PFSK-1 (cell line): ENCODE data around the gene CRB2.

Source experiments
- FOXP2 ChIP-seq: optimal IDR thresholded peaks from 2 replicates; pipeline ENCODE3; 2011; ENCODE audit warnings: borderline replicate concordance, control low read depth, inconsistent platforms; ENCODE audit not compliant: insufficient read depth; ENCODE audit errors: extremely low read length, extremely low read depth
- POLR2AphosphoS5 ChIP-seq: IDR thresholded peaks from 2 replicates; pipeline ENCODE4 v1.6.1; 2012; ENCODE audit warnings: low read depth, mild to moderate bottlenecking, control low read depth, low read length, moderate library complexity
- SIN3A ChIP-seq: IDR thresholded peaks from 2 replicates; pipeline ENCODE4 v1.6.1; 2012; ENCODE audit warnings: mild to moderate bottlenecking, low read length, moderate library complexity, borderline replicate concordance; ENCODE audit not compliant: insufficient read depth
- TAF1 ChIP-seq: IDR thresholded peaks from 2 replicates; pipeline ENCODE4 v1.6.1; 2012; ENCODE audit warnings: low read length, control low read depth, borderline replicate concordance; ENCODE audit not compliant: insufficient read depth
- TF ChIP-seq, protein P1 (sequence below), 2 experiments: IDR thresholded peaks; 2 replicates each; pipeline versions ENCODE4 v1.6.1 to v1.8.0; 2011 to 2012; ENCODE audit warnings: low read depth in 2 of 2, low read length in 2 of 2, control low read depth in 1 of 2, inconsistent platforms in 1 of 2, mild to moderate bottlenecking in 1 of 2, moderate library complexity in 1 of 2; ENCODE audit not compliant: insufficient read depth in 1 of 2

Gene CRB2

DNA sequence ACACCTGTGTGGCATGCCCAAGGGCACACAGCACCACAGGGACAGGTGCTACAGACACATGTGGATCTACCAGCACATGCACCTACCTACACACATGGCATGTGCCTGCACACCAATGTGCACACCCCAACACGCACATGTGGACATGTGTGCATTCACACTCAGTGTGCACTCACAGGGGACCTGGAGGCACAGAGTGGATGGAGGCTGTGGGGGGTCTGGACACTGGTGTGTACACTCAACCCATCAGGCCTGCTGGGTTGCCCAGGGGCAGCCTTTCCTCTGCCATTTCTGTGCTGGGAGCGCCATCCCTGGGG, 1.7 kb downstream of the CRB2 start:
- TF ChIP-seq SIN3A: no peak
- TF ChIP-seq, protein P1, sequence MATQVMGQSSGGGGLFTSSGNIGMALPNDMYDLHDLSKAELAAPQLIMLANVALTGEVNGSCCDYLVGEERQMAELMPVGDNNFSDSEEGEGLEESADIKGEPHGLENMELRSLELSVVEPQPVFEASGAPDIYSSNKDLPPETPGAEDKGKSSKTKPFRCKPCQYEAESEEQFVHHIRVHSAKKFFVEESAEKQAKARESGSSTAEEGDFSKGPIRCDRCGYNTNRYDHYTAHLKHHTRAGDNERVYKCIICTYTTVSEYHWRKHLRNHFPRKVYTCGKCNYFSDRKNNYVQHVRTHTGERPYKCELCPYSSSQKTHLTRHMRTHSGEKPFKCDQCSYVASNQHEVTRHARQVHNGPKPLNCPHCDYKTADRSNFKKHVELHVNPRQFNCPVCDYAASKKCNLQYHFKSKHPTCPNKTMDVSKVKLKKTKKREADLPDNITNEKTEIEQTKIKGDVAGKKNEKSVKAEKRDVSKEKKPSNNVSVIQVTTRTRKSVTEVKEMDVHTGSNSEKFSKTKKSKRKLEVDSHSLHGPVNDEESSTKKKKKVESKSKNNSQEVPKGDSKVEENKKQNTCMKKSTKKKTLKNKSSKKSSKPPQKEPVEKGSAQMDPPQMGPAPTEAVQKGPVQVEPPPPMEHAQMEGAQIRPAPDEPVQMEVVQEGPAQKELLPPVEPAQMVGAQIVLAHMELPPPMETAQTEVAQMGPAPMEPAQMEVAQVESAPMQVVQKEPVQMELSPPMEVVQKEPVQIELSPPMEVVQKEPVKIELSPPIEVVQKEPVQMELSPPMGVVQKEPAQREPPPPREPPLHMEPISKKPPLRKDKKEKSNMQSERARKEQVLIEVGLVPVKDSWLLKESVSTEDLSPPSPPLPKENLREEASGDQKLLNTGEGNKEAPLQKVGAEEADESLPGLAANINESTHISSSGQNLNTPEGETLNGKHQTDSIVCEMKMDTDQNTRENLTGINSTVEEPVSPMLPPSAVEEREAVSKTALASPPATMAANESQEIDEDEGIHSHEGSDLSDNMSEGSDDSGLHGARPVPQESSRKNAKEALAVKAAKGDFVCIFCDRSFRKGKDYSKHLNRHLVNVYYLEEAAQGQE (IDR thresholded peaks at IDR 0.05; ENCODE audit: insufficient read depth in 1 of 2, low read depth in 2 of 2, low read length in 2 of 2): no peak
- TF ChIP-seq FOXP2: no peak
- TF ChIP-seq POLR2AphosphoS5: no peak
- TF ChIP-seq TAF1: no peak

DNA sequence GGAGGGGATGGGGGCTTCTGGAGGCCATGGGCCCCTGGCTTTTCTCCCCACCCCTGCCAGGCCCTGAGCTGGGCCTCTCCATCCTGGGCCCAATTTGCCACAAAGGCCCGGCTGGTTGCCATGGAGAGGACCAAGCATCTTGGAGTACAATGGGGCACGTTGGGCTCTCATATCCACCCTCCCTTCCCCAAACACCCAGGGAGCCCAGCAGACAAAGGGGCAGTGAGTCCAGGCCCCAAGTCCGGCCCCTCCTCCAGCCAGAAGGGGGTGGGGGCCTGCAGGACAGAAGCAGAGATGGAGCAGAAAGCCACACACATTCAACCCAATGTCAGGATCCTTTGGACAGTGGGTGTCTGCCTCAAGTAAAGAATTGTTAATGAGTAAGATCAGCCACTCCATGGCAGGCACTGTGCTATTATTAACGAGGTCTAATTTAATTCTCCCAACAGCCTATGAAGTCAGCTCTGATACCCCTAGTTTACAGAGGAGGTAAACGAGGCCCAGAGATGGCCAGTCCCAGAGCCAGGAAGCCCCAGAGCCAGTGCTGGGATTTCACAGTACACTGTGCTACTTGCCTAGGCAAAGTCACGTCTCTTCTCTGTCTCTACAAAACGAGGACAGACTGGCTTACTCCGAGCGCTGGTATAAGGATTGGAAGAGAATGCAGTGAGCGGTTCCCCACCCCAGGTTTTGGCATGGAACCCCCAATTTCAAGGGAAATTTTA, 2.3 kb downstream of the CRB2 start:
- no peak for TF ChIP-seq POLR2AphosphoS5
- no peak for TF ChIP-seq SIN3A
- no peak for TF ChIP-seq FOXP2
- TF ChIP-seq TAF1: no peak
- TF ChIP-seq, protein P1 (IDR thresholded peaks at IDR 0.05; ENCODE audit: insufficient read depth in 1 of 2, low read depth in 2 of 2, low read length in 2 of 2): no peak

DNA sequence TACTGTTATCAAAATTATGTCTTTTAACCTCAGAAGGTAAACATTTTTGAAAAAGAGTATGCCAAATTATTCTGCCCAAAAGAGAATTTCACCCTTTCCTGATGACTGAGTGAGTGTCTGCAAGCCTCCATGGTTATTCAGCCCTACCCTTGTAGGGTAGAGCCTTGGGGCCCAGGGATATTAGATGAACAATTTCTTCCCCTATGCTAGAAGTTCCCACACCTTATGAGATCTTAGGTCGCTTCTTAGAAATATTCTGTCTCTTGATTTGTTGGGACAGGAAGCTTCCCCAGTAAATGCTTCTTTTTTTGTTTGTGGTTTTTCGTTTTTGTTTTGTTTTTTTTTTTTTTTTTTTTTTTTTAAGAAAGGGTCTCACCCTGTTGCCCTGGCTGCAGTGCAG, 3.1 kb downstream of the CRB2 start:
- no peak for TF ChIP-seq FOXP2
- no peak for TF ChIP-seq SIN3A

DNA sequence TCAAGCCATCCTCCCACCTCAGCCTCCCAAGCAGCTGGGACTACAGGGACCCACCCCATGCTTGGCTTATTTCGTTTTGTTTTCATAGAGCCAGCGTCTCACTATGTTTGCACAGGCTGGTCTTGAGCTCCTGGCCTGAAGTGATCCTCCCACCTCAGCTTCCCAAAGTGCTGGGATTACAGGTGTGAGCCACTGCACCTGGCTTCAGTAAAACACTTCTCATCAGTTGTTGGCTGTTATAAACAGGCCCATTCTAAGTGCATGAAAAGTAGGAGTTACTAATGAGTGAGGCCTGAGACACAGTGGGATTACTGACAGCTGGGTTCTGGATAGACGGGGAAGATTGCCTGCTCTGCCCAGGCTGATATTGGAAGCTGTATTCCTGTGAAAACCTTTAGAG, 3.5 kb downstream of the CRB2 start:
- TF ChIP-seq TAF1 (no peak), FOXP2 (no peak)
- TF ChIP-seq, protein P1 (IDR thresholded peaks at IDR 0.05; ENCODE audit: insufficient read depth in 1 of 2, low read depth in 2 of 2, low read length in 2 of 2): no peak

DNA sequence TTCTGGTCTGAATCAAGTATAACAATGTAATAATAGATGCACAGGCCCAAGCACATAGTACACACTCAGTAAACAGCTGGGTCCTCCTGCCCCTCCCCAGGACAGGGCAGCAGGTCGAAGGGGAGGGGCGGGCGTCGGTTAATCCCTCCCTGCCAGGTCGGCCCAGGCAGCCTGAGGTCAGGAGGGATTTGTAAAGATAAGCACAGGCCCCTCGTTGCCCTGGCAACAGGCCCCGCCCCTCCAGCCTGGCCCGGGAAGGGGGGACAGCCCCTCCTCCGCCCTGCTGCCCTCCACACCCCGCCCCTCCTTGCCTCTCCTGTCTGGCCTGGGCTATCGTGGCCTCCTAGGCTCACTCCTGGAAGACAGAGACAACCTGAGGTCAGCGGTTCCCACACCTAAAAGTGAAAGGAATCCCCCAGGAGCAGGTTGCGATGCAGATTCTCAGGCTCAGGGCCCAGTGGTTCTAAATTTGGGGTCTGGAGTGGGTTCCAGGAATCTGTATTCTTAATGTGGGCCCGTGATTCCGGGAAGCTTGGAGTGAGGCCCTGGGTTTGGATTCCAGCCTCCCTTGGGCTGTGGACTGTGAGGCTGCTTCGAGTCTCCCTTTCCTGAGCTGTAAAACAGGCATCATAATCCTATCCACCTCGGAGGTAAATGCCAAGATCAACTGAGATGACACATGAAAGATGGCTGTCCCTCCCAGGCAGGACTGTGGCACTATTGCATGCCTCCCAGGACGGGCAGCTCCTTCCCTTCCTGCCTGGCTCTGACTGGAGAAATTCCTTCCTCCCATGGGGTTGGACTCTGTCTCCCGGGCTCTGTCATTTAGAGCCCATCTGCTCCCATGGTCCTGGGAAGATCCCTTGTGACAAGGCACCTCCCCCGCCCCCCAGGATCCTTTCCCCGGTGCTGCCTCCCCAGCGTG, 4.4 kb downstream of the CRB2 start:
- no peak for TF ChIP-seq TAF1
- no peak for TF ChIP-seq FOXP2
- TF ChIP-seq SIN3A: no peak
- TF ChIP-seq, protein P1 (IDR thresholded peaks at IDR 0.05; ENCODE audit: insufficient read depth in 1 of 2, low read depth in 2 of 2, low read length in 2 of 2): no peak
- TF ChIP-seq POLR2AphosphoS5: no peak; the same call in 1 of the 2 replicates
